ENCODE data around the gene UBE2L3. TPM values are rescaled to one million over a fixed set of nuclear protein-coding genes. Genes with fewer than 3 reads are reported as not detected.

Gene UBE2L3
- total RNA-seq, 2 experiments from 2014 or later: 50.3 to 54.9 TPM

DNA sequence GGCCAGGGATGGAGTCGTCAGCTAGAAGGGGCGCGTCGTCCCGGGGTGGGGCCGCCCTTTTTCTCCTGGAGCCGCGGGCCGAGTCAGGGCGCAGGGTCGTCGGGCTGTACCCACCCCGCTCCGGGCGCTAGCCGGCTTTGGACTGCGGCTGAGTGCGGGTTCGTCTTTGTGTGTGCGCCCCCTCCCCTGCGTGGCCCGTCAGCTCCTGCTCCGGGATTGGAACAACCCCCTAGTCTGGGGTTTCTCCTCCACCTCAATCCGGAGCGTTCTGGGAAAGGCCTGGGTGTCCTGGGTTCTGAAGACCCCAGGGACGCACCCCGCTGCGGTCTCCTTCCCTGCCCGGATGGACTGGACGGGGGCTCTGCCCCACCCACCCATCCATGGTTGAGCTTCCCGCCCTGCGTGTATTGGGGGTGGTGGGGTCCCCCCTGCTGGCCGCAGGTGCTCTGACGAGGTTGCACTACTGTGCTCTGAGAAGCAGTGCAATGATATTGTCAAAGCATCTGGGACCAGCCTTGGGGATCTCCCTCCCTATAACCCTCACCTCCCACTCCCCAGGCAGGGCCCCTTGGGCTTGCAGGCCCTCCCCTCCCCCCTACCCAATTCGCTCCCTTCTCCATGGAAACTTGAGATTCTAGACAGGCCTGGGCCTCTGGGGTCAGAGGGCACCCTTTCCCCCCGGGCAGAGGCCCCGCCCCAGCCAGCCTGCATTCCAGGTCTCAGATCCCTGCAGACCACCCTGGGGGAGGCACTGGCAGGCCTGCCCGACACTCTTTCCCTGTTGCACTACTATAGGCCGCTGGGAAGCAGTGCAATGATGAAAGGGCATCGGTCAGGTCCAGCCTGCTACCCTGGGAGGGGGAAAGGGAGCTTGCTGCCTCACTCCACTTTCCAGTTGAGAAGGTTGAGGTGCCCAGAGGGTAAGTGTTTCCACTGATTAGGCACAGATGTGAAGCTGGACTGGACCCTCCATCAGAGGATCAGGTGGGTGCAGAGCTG lies 85.3 kb downstream of the UBE2L3 start:
- ATAC-seq (no peak), DNase-seq (no peak)
- Mint-ChIP-seq H3K27ac (peak overlapping the region; percentile 61), H3K4me1 (ENCODE audit: low read depth) (peaks cover 24% of the 10 kb centered on the region), H3K4me3 (peak overlapping the region; percentile 89), H3K36me3 (ENCODE audit: low read depth) (peaks cover 24% of the 10 kb centered on the region), H3K9me3 (no peaks in the 10 kb centered on the region), H3K27me3 (no peaks in the 10 kb centered on the region)
- ChIA-PET CTCF (interaction anchor here (1.0 to 3.9 kb wide), 3 partner anchors 10 to 24 kb away, joined by 3 to 32 read pairs (median 10); partner anchors contain the start of genes SDF2L1 and YDJC), POLR2A (interaction anchor here (0.7 to 4.6 kb wide), 8 partner anchors 10 to 205 kb away, joined by 3 to 30 read pairs (median 4); partner anchors contain the start of genes PPIL2, SDF2L1 and YDJC)
- TF ChIP-seq, protein P1, sequence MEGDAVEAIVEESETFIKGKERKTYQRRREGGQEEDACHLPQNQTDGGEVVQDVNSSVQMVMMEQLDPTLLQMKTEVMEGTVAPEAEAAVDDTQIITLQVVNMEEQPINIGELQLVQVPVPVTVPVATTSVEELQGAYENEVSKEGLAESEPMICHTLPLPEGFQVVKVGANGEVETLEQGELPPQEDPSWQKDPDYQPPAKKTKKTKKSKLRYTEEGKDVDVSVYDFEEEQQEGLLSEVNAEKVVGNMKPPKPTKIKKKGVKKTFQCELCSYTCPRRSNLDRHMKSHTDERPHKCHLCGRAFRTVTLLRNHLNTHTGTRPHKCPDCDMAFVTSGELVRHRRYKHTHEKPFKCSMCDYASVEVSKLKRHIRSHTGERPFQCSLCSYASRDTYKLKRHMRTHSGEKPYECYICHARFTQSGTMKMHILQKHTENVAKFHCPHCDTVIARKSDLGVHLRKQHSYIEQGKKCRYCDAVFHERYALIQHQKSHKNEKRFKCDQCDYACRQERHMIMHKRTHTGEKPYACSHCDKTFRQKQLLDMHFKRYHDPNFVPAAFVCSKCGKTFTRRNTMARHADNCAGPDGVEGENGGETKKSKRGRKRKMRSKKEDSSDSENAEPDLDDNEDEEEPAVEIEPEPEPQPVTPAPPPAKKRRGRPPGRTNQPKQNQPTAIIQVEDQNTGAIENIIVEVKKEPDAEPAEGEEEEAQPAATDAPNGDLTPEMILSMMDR (IDR thresholded peaks at IDR 0.05): no peak
- intact Hi-C loops (cut with micrococcal nuclease): no loop called here

- Mint-ChIP-seq H3K27me3 (no peaks in the 10 kb centered on the region), H3K27ac (peak overlapping the region; percentile 22), H3K4me1 (ENCODE audit: low read depth) (peaks cover 13% of the 10 kb centered on the region), H3K4me3 (peak overlapping the region; percentile 68), H3K9me3 (no peaks in the 10 kb centered on the region), H3K36me3 (ENCODE audit: low read depth) (peaks cover 13% of the 10 kb centered on the region)
- DNase-seq: no peak
- ATAC-seq: no peak
- intact Hi-C loops (cut with micrococcal nuclease): loop anchor here (5.0 kb wide), 1 partner anchor 295 kb away; the partner anchor contains the start of gene PPM1F
- TF ChIP-seq, protein P1 (IDR thresholded peaks at IDR 0.05): no peak
- CTCF ChIA-PET: interaction anchor here (1.0 to 2.3 kb wide), 3 partner anchors 10 to 17 kb away, joined by 3 to 8 read pairs (median 3); partner anchors contain the start of gene SDF2L1
- POLR2A ChIA-PET: interaction anchor here (0.6 to 1.7 kb wide), 3 partner anchors 14 to 218 kb away, joined by 3 read pairs; no protein-coding TSS in a partner anchor
Measured at GRCh38 chr22:21657020-21657359, 89.5 kb downstream of the UBE2L3 start.

- Mint-ChIP-seq H3K27ac (peak overlapping the region; percentile 22), H3K27me3 (no peaks in the 10 kb centered on the region), H3K4me1 (ENCODE audit: low read depth) (peaks cover 13% of the 10 kb centered on the region), H3K36me3 (ENCODE audit: low read depth) (peaks cover 13% of the 10 kb centered on the region), H3K4me3 (peak overlapping the region; percentile 82), H3K9me3 (no peaks in the 10 kb centered on the region)
- TF ChIP-seq, protein P1 (IDR thresholded peaks at IDR 0.05): peak; percentile 56
- intact Hi-C loops (cut with micrococcal nuclease): loop anchor here (5.0 kb wide), 1 partner anchor 295 kb away; the partner anchor contains the start of gene PPM1F
- peak; percentile 83 for DNase-seq
- ChIA-PET CTCF (interaction anchor here (0.8 to 2.3 kb wide), 3 partner anchors 10 to 15 kb away, joined by 3 to 8 read pairs (median 3); partner anchors contain the start of gene SDF2L1), POLR2A (interaction anchor here (0.8 kb wide), 1 partner anchor 28 kb away, joined by 4 read pairs; the partner anchor contains the start of gene YDJC)
- ATAC-seq: peak; percentile 94
Measured at GRCh38 chr22:21657360-21658032, 90.0 kb downstream of the UBE2L3 start.

- ATAC-seq (no peak), DNase-seq (no peak)
- Mint-ChIP-seq H3K27ac (no peak overlapping the region), H3K4me3 (no peak overlapping the region), H3K9me3 (no peaks in the 10 kb centered on the region), H3K4me1 (ENCODE audit: low read depth) (peaks cover 14% of the 10 kb centered on the region), H3K36me3 (ENCODE audit: low read depth) (peaks cover 7% of the 10 kb centered on the region), H3K27me3 (no peaks in the 10 kb centered on the region)
- CTCF ChIA-PET: interaction anchor here (1.1 kb wide), 1 partner anchor 14 kb away, joined by 5 read pairs; no protein-coding TSS in a partner anchor
- POLR2A ChIA-PET: no interaction called here
- intact Hi-C loops (cut with micrococcal nuclease): loop anchor here (5.0 kb wide), 1 partner anchor 292 kb away; the partner anchor contains the start of gene PPM1F
- TF ChIP-seq, protein P1 (IDR thresholded peaks at IDR 0.05): no peak
Measured at GRCh38 chr22:21659864-21660525, 92.5 kb downstream of the UBE2L3 start.

All from activated CD8-positive, alpha-beta T cell treated with anti-CD3 and anti-CD28 coated beads for 36 hours (primary cell).